CD14-positive monocyte (primary cell): ENCODE results near the gene B4GALT7. TPM values are rescaled to one million over a fixed set of nuclear protein-coding genes. Genes with fewer than 3 reads are reported as not detected.
A peak's percentile ranks its signal among the peaks of the same experiment; 100 is the strongest.
"Not testable (repeated sequence)": the region's sequence is repeated elsewhere in the genome, so short reads cannot be mapped to it uniquely, and the experiment has no call there.

Experiments
- DNase-seq, 3 donors: peaks; one replicate each; pipeline ENCODE4 v3.0.0-alpha.2; 2011 to 2022
- H2AFZ ChIP-seq: 2 replicates; pipeline ENCODE4 v1.6.0; 2012; ENCODE audit warnings: mild to moderate bottlenecking, low read depth, low read length, inconsistent platforms; ENCODE audit not compliant: insufficient read depth, poor library complexity, severe bottlenecking
- H3K27ac ChIP-seq, 2 donors: 1 replicate in 1 of 2; 2 replicates in 1 of 2; pipeline ENCODE4 v1.5.1; 2012 to 2013; ENCODE audit warnings: low read length in 2 of 2, control low read depth in 1 of 2, inconsistent platforms in 1 of 2, low read depth in 1 of 2, mild to moderate bottlenecking in 1 of 2
- H3K27me3 ChIP-seq, 2 donors: one replicate each; pipeline versions ENCODE4 v1.6.0 to v1.6.1; 2011 to 2013; ENCODE audit warnings: low read length in 2 of 2; ENCODE audit not compliant: control insufficient read depth in 2 of 2, insufficient read depth in 2 of 2
- H3K36me3 ChIP-seq, 2 donors: replicated peaks in 1 of 2; 1 replicate in 1 of 2; 2 replicates in 1 of 2; pipeline versions ENCODE4 v1.5.1 to v1.6.1; 2012 to 2013; ENCODE audit warnings: low read length in 2 of 2, control low read depth in 1 of 2, inconsistent platforms in 1 of 2, mild to moderate bottlenecking in 1 of 2; ENCODE audit not compliant: insufficient read depth in 2 of 2, control insufficient read depth in 1 of 2
- H3K4me1 ChIP-seq, 2 donors: 1 replicate in 1 of 2; 2 replicates in 1 of 2; pipeline versions ENCODE4 v1.5.1 to v1.6.1; 2012 to 2013; ENCODE audit warnings: low read length in 2 of 2, control low read depth in 1 of 2, inconsistent platforms in 1 of 2, mild to moderate bottlenecking in 1 of 2, moderate library complexity in 1 of 2; ENCODE audit not compliant: insufficient read depth in 2 of 2, control insufficient read depth in 1 of 2
- H3K4me2 ChIP-seq: replicated peaks from 2 replicates; pipeline ENCODE3; 2012; ENCODE audit warnings: low read length, moderate library complexity, mild to moderate bottlenecking; ENCODE audit not compliant: poor library complexity, severe bottlenecking; ENCODE audit errors: extremely low read depth
- H3K4me3 ChIP-seq, 3 experiments: fragments of 200-600 bp in 1 of 3; sonication (generic) in 1 of 3; replicated peaks in 1 of 3; 1 replicate in 2 of 3; 2 replicates in 1 of 3; pipeline ENCODE4 v1.5.1; 2011 to 2013; ENCODE audit warnings: low read length in 3 of 3, mild to moderate bottlenecking in 3 of 3, control low read depth in 2 of 3, low read depth in 2 of 3, inconsistent platforms in 1 of 3, moderate library complexity in 1 of 3
- H3K79me2 ChIP-seq: 2 replicates; pipeline ENCODE4 v1.6.0; 2012; ENCODE audit warnings: mild to moderate bottlenecking, control low read depth, inconsistent platforms, low read length, moderate library complexity; ENCODE audit not compliant: insufficient read depth
- H3K9ac ChIP-seq: 2 replicates; pipeline ENCODE4 v1.6.0; 2017; ENCODE audit warnings: low read length, mild to moderate bottlenecking; ENCODE audit not compliant: insufficient read depth, poor library complexity, severe bottlenecking
- H3K9me3 ChIP-seq, 2 donors: replicated peaks in 1 of 2; 1 replicate in 1 of 2; 2 replicates in 1 of 2; pipeline versions ENCODE4 v1.5.1 to v1.6.1; 2012 to 2013; ENCODE audit warnings: low read length in 2 of 2, control low read depth in 1 of 2; ENCODE audit not compliant: control insufficient read depth in 1 of 2, insufficient read depth in 1 of 2
- H4K20me1 ChIP-seq: 2 replicates; pipeline ENCODE4 v1.6.0; 2012; ENCODE audit warnings: mild to moderate bottlenecking, low read length, control low read depth, moderate library complexity; ENCODE audit not compliant: insufficient read depth
- H3K27ac Mint-ChIP-seq, 7 donors: one replicate each; pipeline ENCODE4 v1.8.0; 2020; ENCODE audit warnings: mild to moderate bottlenecking in 7 of 7, mixed read lengths in 7 of 7, moderate library complexity in 6 of 7, inconsistent platforms in 2 of 7
- H3K27me3 Mint-ChIP-seq, 3 donors: one replicate each; pipeline ENCODE4 v1.8.0; 2021 to 2022; ENCODE audit warnings: low read depth in 3 of 3, mild to moderate bottlenecking in 3 of 3, mixed read lengths in 3 of 3, moderate library complexity in 3 of 3, inconsistent platforms in 1 of 3
- H3K36me3 Mint-ChIP-seq, 2 donors: one replicate each; pipeline ENCODE4 v1.8.0; 2020; ENCODE audit warnings: mixed read lengths in 2 of 2, inconsistent platforms in 1 of 2, mild to moderate bottlenecking in 1 of 2
- H3K4me1 Mint-ChIP-seq: one replicate; pipeline ENCODE4 v1.8.0; 2020; ENCODE audit warnings: mild to moderate bottlenecking, mixed read lengths
- H3K4me3 Mint-ChIP-seq, 2 donors: one replicate each; pipeline ENCODE4 v1.8.0; 2020; ENCODE audit warnings: mild to moderate bottlenecking in 2 of 2, mixed read lengths in 2 of 2, moderate library complexity in 1 of 2
- H3K9me3 Mint-ChIP-seq, 7 donors: one replicate each; pipeline ENCODE4 v1.8.0; 2020 to 2022; ENCODE audit warnings: mixed read lengths in 7 of 7, mild to moderate bottlenecking in 6 of 7, moderate library complexity in 6 of 7, inconsistent platforms in 2 of 7
- WGBS: methylation state at CpG from one replicate; pipeline ENCODE4 v1.1.5; 2013; ENCODE audit warnings: missing lambda C conversion rate; ENCODE audit not compliant: insufficient coverage; 5-methylcytosine and 5-hydroxymethylcytosine counted together
- intact Hi-C, 2 donors: fragments of 100-400 bp; cut with micrococcal nuclease; formaldehyde crosslinking; loops; one replicate each; pipeline versions ENCODE4 v1.15.0 to v1.15.1; 2023
- polyA plus RNA-seq, 3 donors: library from polyadenylated mRNA; depleted of rRNA in 1 of 3; unstranded in 2 of 3; stranded (reverse) in 1 of 3; fragments of 300-500 nt in 2 of 3; fragments of >200 nt in 1 of 3; fragmentation: Illumina TruSeq in 2 of 3; gene quantifications; 1 replicate in 2 of 3; 2 replicates in 1 of 3; pipeline ENCODE4 v1.2.3, GENCODE V29; 2012 to 2021
- TF ChIP-seq, protein P1 (sequence below): fragments of 200-600 bp; IDR thresholded peaks from one replicate; pipeline ENCODE4 v1.8.0; 2022; ENCODE audit warnings: antibody characterized with exemption, mild to moderate bottlenecking

The B4GALT7 gene
- polyA plus RNA-seq, 3 donors = 15.6 to 21.7 (median 18.8) TPM

DNA sequence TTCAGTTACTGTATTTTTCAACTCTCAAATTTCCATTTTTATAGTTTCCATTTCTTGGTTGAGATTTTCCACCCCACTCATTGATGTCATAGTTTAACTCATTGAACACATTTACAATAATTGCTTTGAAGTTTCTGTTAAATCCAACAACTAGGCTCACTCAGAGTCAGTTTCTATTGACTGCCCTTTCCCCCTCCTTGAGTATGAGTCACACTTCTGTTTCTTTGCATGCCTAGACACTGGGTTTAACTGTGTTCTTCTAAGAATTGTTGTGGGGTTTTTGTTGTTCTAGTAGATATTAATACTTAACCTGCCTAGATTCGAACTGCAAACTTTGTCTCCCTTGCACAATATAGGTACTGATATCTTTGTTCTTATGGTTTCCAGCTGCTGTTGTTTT is 45.5 kb downstream of the B4GALT7 start:
- WGBS = no CpG with 5 or more reads among the region's 1 CpG
- H3K9me3 ChIP-seq, H3K9ac ChIP-seq, intact Hi-C loops, H2AFZ ChIP-seq, H3K4me1 ChIP-seq, H3K4me1 Mint-ChIP-seq, H3K27me3 Mint-ChIP-seq, H3K4me2 ChIP-seq, H3K27ac ChIP-seq, H3K36me3 ChIP-seq, H3K4me3 Mint-ChIP-seq, H3K79me2 ChIP-seq, H3K27ac Mint-ChIP-seq, DNase-seq, H3K9me3 Mint-ChIP-seq, H4K20me1 ChIP-seq, H3K27me3 ChIP-seq, H3K4me3 ChIP-seq: not testable (repeated sequence)
- H3K36me3 Mint-ChIP-seq = peaks cover 10 to 32% of the 10 kb centered on the region in 2 donors

DNA sequence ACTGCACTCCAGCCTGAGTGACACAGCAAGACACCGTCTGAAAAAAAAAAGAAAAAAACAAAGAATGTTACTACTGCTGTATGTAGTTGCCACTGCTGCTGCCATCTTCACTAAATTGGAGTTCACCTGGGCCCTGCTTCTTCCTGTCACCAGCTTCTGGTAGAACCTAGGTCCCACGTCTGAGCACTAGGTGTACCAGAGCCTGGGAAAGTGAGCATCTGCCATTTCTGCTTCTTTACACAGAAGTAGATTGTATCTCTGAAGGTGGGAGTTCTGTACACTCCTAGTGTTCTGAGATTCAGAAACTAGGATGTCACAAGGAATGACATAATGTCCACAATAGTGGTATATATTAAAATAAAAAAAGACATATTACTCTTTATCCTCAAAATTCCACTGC is 51.3 kb downstream of the B4GALT7 start:
- H4K20me1 ChIP-seq, H3K9me3 Mint-ChIP-seq, H3K4me3 ChIP-seq, H3K4me3 Mint-ChIP-seq, intact Hi-C loops, H3K4me1 ChIP-seq, H3K27ac ChIP-seq, H3K9ac ChIP-seq, H3K27me3 ChIP-seq, H3K27ac Mint-ChIP-seq, H2AFZ ChIP-seq, H3K36me3 ChIP-seq, DNase-seq, H3K4me1 Mint-ChIP-seq, H3K9me3 ChIP-seq, H3K4me2 ChIP-seq, H3K27me3 Mint-ChIP-seq: not testable (repeated sequence)
- H3K79me2 ChIP-seq = peaks cover 30% of the 10 kb centered on the region
- no CpG with 5 or more reads among the region's 2 CpGs for WGBS
- peaks cover 2 to 23% of the 10 kb centered on the region in 2 donors for H3K36me3 Mint-ChIP-seq

- peaks cover 52% of the 10 kb centered on the region for H3K79me2 ChIP-seq
- DNase-seq, H3K9ac ChIP-seq, H3K27me3 ChIP-seq, H3K27me3 Mint-ChIP-seq, H3K27ac Mint-ChIP-seq, H3K9me3 ChIP-seq, H3K9me3 Mint-ChIP-seq, H3K4me3 ChIP-seq, intact Hi-C loops, H4K20me1 ChIP-seq, H3K4me3 Mint-ChIP-seq, H3K36me3 ChIP-seq, H3K27ac ChIP-seq, H2AFZ ChIP-seq, H3K4me1 ChIP-seq, H3K4me2 ChIP-seq, H3K36me3 Mint-ChIP-seq: not testable (repeated sequence)
- peaks cover 45% of the 10 kb centered on the region for H3K4me1 Mint-ChIP-seq
- no CpG with 5 or more reads among the region's 2 CpGs for WGBS
- TF ChIP-seq, protein P1, sequence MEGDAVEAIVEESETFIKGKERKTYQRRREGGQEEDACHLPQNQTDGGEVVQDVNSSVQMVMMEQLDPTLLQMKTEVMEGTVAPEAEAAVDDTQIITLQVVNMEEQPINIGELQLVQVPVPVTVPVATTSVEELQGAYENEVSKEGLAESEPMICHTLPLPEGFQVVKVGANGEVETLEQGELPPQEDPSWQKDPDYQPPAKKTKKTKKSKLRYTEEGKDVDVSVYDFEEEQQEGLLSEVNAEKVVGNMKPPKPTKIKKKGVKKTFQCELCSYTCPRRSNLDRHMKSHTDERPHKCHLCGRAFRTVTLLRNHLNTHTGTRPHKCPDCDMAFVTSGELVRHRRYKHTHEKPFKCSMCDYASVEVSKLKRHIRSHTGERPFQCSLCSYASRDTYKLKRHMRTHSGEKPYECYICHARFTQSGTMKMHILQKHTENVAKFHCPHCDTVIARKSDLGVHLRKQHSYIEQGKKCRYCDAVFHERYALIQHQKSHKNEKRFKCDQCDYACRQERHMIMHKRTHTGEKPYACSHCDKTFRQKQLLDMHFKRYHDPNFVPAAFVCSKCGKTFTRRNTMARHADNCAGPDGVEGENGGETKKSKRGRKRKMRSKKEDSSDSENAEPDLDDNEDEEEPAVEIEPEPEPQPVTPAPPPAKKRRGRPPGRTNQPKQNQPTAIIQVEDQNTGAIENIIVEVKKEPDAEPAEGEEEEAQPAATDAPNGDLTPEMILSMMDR = peak; percentile 8
These were observed 57.9 kb downstream of the B4GALT7 start for GRCh38 chr5:177657846-177658245.

DNA sequence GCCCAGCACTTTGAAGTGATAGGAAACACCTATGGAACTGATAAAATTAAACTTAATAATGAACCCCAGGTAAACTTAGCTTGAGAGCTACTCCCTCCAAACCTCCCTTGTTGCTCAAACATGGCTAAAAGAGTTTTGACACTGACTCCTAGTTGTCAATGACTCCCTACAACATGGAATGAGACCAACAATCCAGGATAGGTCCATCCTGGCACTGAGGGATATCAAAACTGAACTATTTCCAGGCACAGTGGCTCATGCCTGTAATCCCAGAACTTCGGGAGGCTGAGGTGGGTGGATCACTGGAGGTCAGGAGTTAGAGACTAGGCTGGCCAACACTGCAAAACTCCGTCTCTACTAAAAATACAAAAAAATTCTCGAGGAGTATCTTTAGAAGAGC is 58.6 kb downstream of the B4GALT7 start:
- H3K4me1 Mint-ChIP-seq = peaks cover 45% of the 10 kb centered on the region
- H2AFZ ChIP-seq, H3K27ac ChIP-seq, H3K4me3 ChIP-seq, H3K36me3 ChIP-seq, H3K9me3 Mint-ChIP-seq, intact Hi-C loops, H3K36me3 Mint-ChIP-seq, H3K9me3 ChIP-seq, H3K27ac Mint-ChIP-seq, DNase-seq, H4K20me1 ChIP-seq, H3K4me1 ChIP-seq, H3K27me3 ChIP-seq, H3K27me3 Mint-ChIP-seq, H3K4me3 Mint-ChIP-seq, H3K4me2 ChIP-seq, H3K9ac ChIP-seq: not testable (repeated sequence)
- no CpG with 5 or more reads among the region's 3 CpGs for WGBS
- H3K79me2 ChIP-seq = peaks cover 51% of the 10 kb centered on the region
